Measurements from ENCODE around the gene PHKG1.
"Not testable (repeated sequence)": the region's sequence is repeated elsewhere in the genome, so short reads cannot be mapped to it uniquely, and the experiment has no call there.

PHKG1 gene

GRCh38 chr7:56081626-56082340, 11.0 kb downstream of the PHKG1 start:
- no peak for DNase-seq

GRCh38 chr7:56080726-56081435, 11.9 kb downstream of the PHKG1 start:
- not testable (repeated sequence) for DNase-seq

- DNase-seq = no peak
These were observed 13.1 kb downstream of the PHKG1 start for GRCh38 chr7:56079450-56080185.

GRCh38 chr7:56078196-56078595, 14.6 kb downstream of the PHKG1 start:
- DNase-seq = no peak

- DNase-seq = no peak
These were observed 15.1 kb downstream of the PHKG1 start for GRCh38 chr7:56077681-56078080.

- DNase-seq = no peak
These were observed 18.4 kb downstream of the PHKG1 start for GRCh38 chr7:56074371-56074791.

GRCh38 chr7:56066376-56066775, 26.4 kb downstream of the PHKG1 start:
- DNase-seq = not testable (repeated sequence)

- DNase-seq = no peak
These were observed 28.7 kb downstream of the PHKG1 start, which contains the start of gene SUMF2 for GRCh38 chr7:56063882-56064625. TSS of gene SUMF2 (plus strand) at chr7:56064286. CDS start at chr7:56064312, 26 bp downstream.

- DNase-seq = no peak
These were observed 29.3 kb downstream of the PHKG1 start for GRCh38 chr7:56063500-56063881.

- no peak for DNase-seq
These were observed 30.4 kb downstream of the PHKG1 start for GRCh38 chr7:56062382-56062781.

GRCh38 chr7:56053993-56054392, 38.8 kb downstream of the PHKG1 start:
- no peak for DNase-seq

GRCh38 chr7:56053379-56053778, 39.4 kb downstream of the PHKG1 start:
- no peak for DNase-seq

- peak; percentile 85 for DNase-seq
These were observed 41.2 kb downstream of the PHKG1 start, which contains the start of the genes CCT6A and PSPH for GRCh38 chr7:56051339-56052191. TSS of gene CCT6A (plus strand) at chr7:56051765. CDS start at chr7:56051849, 84 bp downstream. TSS of gene PSPH (minus strand) at chr7:56051444. CDS start at chr7:56021212, 30,232 bp downstream.

GRCh38 chr7:56051053-56051338, 41.8 kb downstream of the PHKG1 start:
- no peak for DNase-seq

- DNase-seq = not testable (repeated sequence)
These were observed 44.0 kb downstream of the PHKG1 start for GRCh38 chr7:56048763-56049162.

GRCh38 chr7:56048245-56048644, 44.5 kb downstream of the PHKG1 start:
- DNase-seq = no peak

GRCh38 chr7:56047446-56048116, 45.2 kb downstream of the PHKG1 start:
- not testable (repeated sequence) for DNase-seq

- DNase-seq = no peak
These were observed 45.9 kb downstream of the PHKG1 start for GRCh38 chr7:56046721-56047445.

- DNase-seq = not testable (repeated sequence)
These were observed 47.0 kb downstream of the PHKG1 start for GRCh38 chr7:56045758-56046157.

GRCh38 chr7:56040730-56041129, 52.0 kb downstream of the PHKG1 start:
- DNase-seq = no peak

Measured in NCI-H1436 treated with DMSO at 0.1 percent for 48 hours (cell line).